ENCODE measurements around the gene GPR26. TPM values are rescaled to one million over a fixed set of nuclear protein-coding genes. Genes with fewer than 3 reads are reported as not detected.

GPR26 gene
- total RNA-seq, 4 donors from 2014 or later: not detected

GRCh38 chr10:123689880-123690279 is 23.7 kb downstream of the GPR26 start:
- no peak overlapping the region for H3K4me3 ChIP-seq (replicated peaks in 1 of 3)
- WGBS, 2 donors: 83 to 91% methylated on average over 2 of the region's 2 CpGs

GRCh38 chr10:123703195-123703790 is 37.1 kb downstream of the GPR26 start:
- intact Hi-C loops (cut with DNase I): no loop called here
- no peaks in the 10 kb centered on the region for H3K9me3 ChIP-seq
- TF ChIP-seq POLR2A (IDR thresholded peaks at IDR 0.05) (no peak), CTCF (IDR thresholded peaks at IDR 0.05) (no peak)
- H3K27me3 ChIP-seq: no peaks in the 10 kb centered on the region
- H3K27ac ChIP-seq: no peak overlapping the region
- no peak for DNase-seq
- H3K4me1 ChIP-seq: no peaks in the 10 kb centered on the region
- no peaks in the 10 kb centered on the region for H3K36me3 ChIP-seq
- WGBS, 2 donors: 63 to 66% methylated on average over 5 of the region's 6 CpGs
- no peak overlapping the region for H3K4me3 ChIP-seq (replicated peaks in 1 of 3)

More at GRCh38 chr10:123689880-123690279, 23.7 kb downstream of the GPR26 start:
- Histone ChIP-seq H3K36me3 (no peaks in the 10 kb centered on the region), H3K4me1 (no peaks in the 10 kb centered on the region), H3K9me3 (no peaks in the 10 kb centered on the region), H3K27ac (no peak overlapping the region), H3K27me3 (no peaks in the 10 kb centered on the region)
- intact Hi-C loops (cut with DNase I): no loop called here
- no peak for DNase-seq
- TF ChIP-seq CTCF (IDR thresholded peaks at IDR 0.05) (no peak), POLR2A (IDR thresholded peaks at IDR 0.05) (no peak)

GRCh38 chr10:123704076-123704475 is 37.9 kb downstream of the GPR26 start:
- WGBS, 2 donors: 86% methylated on average over 8 of the region's 8 CpGs
- no peaks in the 10 kb centered on the region for H3K4me1 ChIP-seq

GRCh38 chr10:123704812-123705211 is 38.7 kb downstream of the GPR26 start:
- no peak overlapping the region for H3K4me3 ChIP-seq (replicated peaks in 1 of 3)
- DNase-seq: no peak
- no peaks in the 10 kb centered on the region for H3K9me3 ChIP-seq
- H3K27me3 ChIP-seq: no peaks in the 10 kb centered on the region
- intact Hi-C loops (cut with DNase I): no loop called here
- TF ChIP-seq CTCF (IDR thresholded peaks at IDR 0.05) (no peak), POLR2A (IDR thresholded peaks at IDR 0.05) (no peak)
- H3K27ac ChIP-seq: no peak overlapping the region
- no peaks in the 10 kb centered on the region for H3K36me3 ChIP-seq
- no peaks in the 10 kb centered on the region for H3K4me1 ChIP-seq
- WGBS, 2 donors: 26 to 27% methylated on average over 6 of the region's 6 CpGs

More at GRCh38 chr10:123704076-123704475, 37.9 kb downstream of the GPR26 start:
- Histone ChIP-seq H3K9me3 (no peaks in the 10 kb centered on the region), H3K27ac (no peak overlapping the region), H3K27me3 (no peaks in the 10 kb centered on the region), H3K4me3 (replicated peaks in 1 of 3) (no peak overlapping the region), H3K36me3 (no peaks in the 10 kb centered on the region)
- no peak for TF ChIP-seq CTCF (IDR thresholded peaks at IDR 0.05)
- no peak for TF ChIP-seq POLR2A (IDR thresholded peaks at IDR 0.05)
- DNase-seq: no peak
- intact Hi-C loops (cut with DNase I): no loop called here

GRCh38 chr10:123706236-123706635 is 40.1 kb downstream of the GPR26 start:
- intact Hi-C loops (cut with DNase I): no loop called here
- no peak overlapping the region for H3K27ac ChIP-seq
- TF ChIP-seq POLR2A (IDR thresholded peaks at IDR 0.05): no peak
- no peak for TF ChIP-seq CTCF (IDR thresholded peaks at IDR 0.05)
- H3K4me3 ChIP-seq (replicated peaks in 1 of 3): no peak overlapping the region
- no peaks in the 10 kb centered on the region for H3K27me3 ChIP-seq
- DNase-seq: no peak
- 52 to 65% methylated on average over 4 of the region's 4 CpGs for WGBS, 2 donors
- H3K4me1 ChIP-seq: no peaks in the 10 kb centered on the region
- no peaks in the 10 kb centered on the region for H3K9me3 ChIP-seq
- no peaks in the 10 kb centered on the region for H3K36me3 ChIP-seq
